Suprapubic skin (tissue), 3 donors: Measurements from ENCODE around the gene CNOT4.

Experiments
- CTCF ChIP-seq, 2 donors: fragments of 200-600 bp in 1 of 2; fragments of 450-650 bp in 1 of 2; sonication (generic) in 1 of 2; IDR thresholded peaks; one replicate each; pipeline ENCODE4 v1.5.1; 2016 to 2019; ENCODE audit warnings: antibody characterized with exemption in 2 of 2, mild to moderate bottlenecking in 1 of 2, moderate library complexity in 1 of 2
- POLR2A ChIP-seq, 2 donors: fragments of 450-650 bp; IDR thresholded peaks; one replicate each; pipeline ENCODE4 v1.6.1; 2017; ENCODE audit warnings: antibody characterized with exemption in 2 of 2, mild to moderate bottlenecking in 2 of 2, moderate library complexity in 2 of 2

GRCh38 chr7:135375908-135376699 is 133.8 kb downstream of the CNOT4 start:
- TF ChIP-seq POLR2A (IDR thresholded peaks at IDR 0.05) (no peak), CTCF (IDR thresholded peaks at IDR 0.05) (no peak)
